Measurements from ENCODE around the gene LYRM7.

DNA sequence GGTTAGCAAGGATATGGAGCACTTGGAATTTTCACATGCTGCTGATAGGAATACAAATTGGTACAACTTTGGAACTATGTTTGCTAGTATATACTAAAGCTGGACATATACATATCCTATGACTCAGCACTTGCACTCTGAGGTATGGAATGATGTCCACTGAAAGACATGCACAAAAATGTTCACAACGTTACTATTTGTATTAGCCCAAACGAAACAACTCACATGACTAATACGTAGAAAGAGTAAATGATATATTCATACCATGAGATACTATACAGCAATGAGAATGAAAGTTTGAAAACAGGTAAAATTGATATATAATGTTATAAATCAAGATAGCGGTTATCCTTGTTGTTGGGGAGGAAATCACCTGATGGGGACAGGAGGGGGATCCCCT is 47.6 kb downstream of the LYRM7 start:
- TF ChIP-seq CTCF (conservative IDR thresholded peaks at IDR 0.05; ENCODE audit: low read depth, low read length) (no peak), EZH2 (IDR thresholded peaks at IDR 0.05; ENCODE audit: low read length, unreplicated experiment) (no peak), EZH2phosphoT487 (IDR thresholded peaks at IDR 0.05; ENCODE audit: borderline replicate concordance, low read length) (no peak)

All from PC-3 (cell line).